Subcutaneous adipose tissue (tissue), 4 donors: ENCODE data around the gene C9orf57. TPM values are rescaled to one million over a fixed set of nuclear protein-coding genes. Genes with fewer than 3 reads are reported as not detected.

Experiments
- total RNA-seq, 4 donors: library from RNA; depleted of rRNA; stranded (reverse); fragments of >200 nt; gene quantifications; one replicate each; pipeline ENCODE4 v1.1.0, GENCODE V29; 2016
- TF ChIP-seq, protein P1 (sequence below): fragments of 450-650 bp; IDR thresholded peaks from one replicate; pipeline ENCODE4 v1.5.1; 2016; ENCODE audit warnings: low read depth, mild to moderate bottlenecking, control low read depth, antibody characterized with exemption, moderate library complexity

The C9orf57 gene
- total RNA-seq, 4 donors from 2014 or later = not detected

DNA sequence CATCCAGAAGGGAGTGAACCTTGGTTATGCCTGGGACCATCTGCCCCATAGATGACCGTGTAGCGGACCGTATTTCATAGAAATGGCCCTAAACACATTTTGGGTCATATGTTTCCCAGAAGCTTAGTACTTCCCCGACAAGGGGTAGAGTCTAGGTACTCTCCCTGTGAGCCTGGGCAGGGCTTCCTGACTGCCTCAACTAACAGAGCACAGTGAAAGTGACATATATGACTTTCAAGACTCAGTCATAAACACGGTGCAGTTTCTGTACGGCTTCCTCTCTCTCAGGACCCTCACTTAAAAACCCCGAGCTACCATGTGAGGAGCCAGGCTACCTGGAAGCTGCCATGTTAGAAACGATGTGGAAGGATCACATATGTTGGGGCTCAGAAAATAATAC, 20.9 kb downstream of the C9orf57 start:
- TF ChIP-seq, protein P1, sequence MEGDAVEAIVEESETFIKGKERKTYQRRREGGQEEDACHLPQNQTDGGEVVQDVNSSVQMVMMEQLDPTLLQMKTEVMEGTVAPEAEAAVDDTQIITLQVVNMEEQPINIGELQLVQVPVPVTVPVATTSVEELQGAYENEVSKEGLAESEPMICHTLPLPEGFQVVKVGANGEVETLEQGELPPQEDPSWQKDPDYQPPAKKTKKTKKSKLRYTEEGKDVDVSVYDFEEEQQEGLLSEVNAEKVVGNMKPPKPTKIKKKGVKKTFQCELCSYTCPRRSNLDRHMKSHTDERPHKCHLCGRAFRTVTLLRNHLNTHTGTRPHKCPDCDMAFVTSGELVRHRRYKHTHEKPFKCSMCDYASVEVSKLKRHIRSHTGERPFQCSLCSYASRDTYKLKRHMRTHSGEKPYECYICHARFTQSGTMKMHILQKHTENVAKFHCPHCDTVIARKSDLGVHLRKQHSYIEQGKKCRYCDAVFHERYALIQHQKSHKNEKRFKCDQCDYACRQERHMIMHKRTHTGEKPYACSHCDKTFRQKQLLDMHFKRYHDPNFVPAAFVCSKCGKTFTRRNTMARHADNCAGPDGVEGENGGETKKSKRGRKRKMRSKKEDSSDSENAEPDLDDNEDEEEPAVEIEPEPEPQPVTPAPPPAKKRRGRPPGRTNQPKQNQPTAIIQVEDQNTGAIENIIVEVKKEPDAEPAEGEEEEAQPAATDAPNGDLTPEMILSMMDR = no peak

- TF ChIP-seq, protein P1 = no peak
Measured at GRCh38 chr9:72038890-72039410, 21.5 kb downstream of the C9orf57 start.

- TF ChIP-seq, protein P1 = no peak
Measured at GRCh38 chr9:72038408-72038807, 22.0 kb downstream of the C9orf57 start.

DNA sequence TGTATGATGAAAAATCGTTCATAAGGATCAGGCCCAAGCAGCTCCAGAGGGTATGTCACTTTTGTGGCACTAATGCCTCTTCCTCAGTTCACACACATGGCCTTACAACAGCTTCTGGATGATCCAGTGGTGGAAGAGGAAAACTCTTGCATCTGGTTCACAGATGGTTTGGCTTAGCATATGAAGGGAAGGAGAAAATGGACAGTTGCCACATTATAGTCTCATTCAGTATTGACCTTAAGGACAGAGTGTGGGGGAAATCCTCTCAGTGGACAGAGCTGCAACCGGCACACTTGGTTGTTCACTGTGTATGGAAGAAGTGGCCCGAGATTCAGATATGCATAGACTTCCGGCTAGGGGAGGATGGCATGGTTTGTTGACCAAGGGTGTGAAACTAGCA, 22.8 kb downstream of the C9orf57 start:
- TF ChIP-seq, protein P1 = no peak

DNA sequence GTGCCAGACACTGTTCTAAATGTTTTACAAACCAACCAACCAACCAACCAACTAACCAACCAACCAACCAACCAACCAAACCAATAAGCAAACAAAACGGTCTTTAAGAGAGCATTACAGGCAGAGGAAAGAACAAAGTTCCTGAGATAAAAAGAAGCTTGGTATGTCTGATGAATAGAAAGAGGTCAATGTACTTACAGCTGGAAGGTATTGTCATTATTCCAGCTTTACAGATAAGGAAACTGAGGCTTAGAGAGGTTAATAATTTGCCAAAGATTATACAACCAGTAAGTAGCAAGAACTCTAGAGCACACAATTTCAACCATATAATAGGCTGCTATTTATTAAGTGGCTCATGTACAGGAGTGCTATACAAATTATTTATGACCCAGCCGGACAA, 29.6 kb downstream of the C9orf57 start:
- TF ChIP-seq, protein P1 = no peak

- TF ChIP-seq, protein P1 = no peak
Measured at GRCh38 chr9:72029986-72030385, 30.4 kb downstream of the C9orf57 start.

- TF ChIP-seq, protein P1 = no peak
Measured at GRCh38 chr9:72025906-72026305, 34.5 kb downstream of the C9orf57 start.
